A673 (cell line): ENCODE results near the gene CCDC83. TPM values are rescaled to one million over a fixed set of nuclear protein-coding genes. Genes with fewer than 3 reads are reported as not detected.

Source experiments
- BruUV-seq: library from RNA; stranded (reverse); fragments of 400-500 nt; replicated peaks from 2 replicates; lab custom pipeline; 2021; lab: Mats Ljungman, UMichigan
- CTCF ChIA-PET: fragments of 300-600 bp; sonication (Branson Sonifier 250); formaldehyde crosslinking; loops from one replicate; lab custom pipeline; 2022; ENCODE audit warnings: antibody characterized with exemption; lab: Charles Lee
- POLR2A ChIA-PET: fragments of 300-600 bp; sonication (Branson Sonifier 250); formaldehyde crosslinking; loops from one replicate; lab custom pipeline; 2022; ENCODE audit warnings: antibody characterized with exemption; ENCODE audit not compliant: low non-redundant PET; lab: Charles Lee
- DNase-seq: peaks from one replicate; pipeline ENCODE4 v3.0.0-alpha.2; 2015; ENCODE audit warnings: low spot score
- H3K27ac ChIP-seq: fragments of 200-600 bp; sonication (generic); 2 replicates; pipeline ENCODE4 v1.5.1; 2016; ENCODE audit warnings: mixed run types, low read depth, mild to moderate bottlenecking, mixed read lengths, antibody characterized with exemption, low read length; ENCODE audit not compliant: poor library complexity, severe bottlenecking
- H3K27me3 ChIP-seq: fragments of 200-600 bp; sonication (generic); replicated peaks from 2 replicates; pipeline ENCODE4 v1.6.1; 2017; ENCODE audit warnings: mixed run types, low read depth, mild to moderate bottlenecking, mixed read lengths, antibody characterized with exemption, low read length; ENCODE audit not compliant: insufficient read depth, poor library complexity
- H3K36me3 ChIP-seq: fragments of 200-600 bp; sonication (generic); 2 replicates; pipeline ENCODE4 v1.6.1; 2016; ENCODE audit warnings: mixed run types, mild to moderate bottlenecking, mixed read lengths, antibody characterized with exemption, low read length; ENCODE audit not compliant: insufficient read depth, poor library complexity, severe bottlenecking
- H3K4me1 ChIP-seq: fragments of 200-600 bp; sonication (generic); 2 replicates; pipeline ENCODE4 v1.6.1; 2017; ENCODE audit warnings: mixed run types, mild to moderate bottlenecking, mixed read lengths, antibody characterized with exemption, low read length; ENCODE audit not compliant: insufficient read depth, poor library complexity, severe bottlenecking
- H3K4me3 ChIP-seq: fragments of 200-600 bp; sonication (generic); 2 replicates; pipeline ENCODE4 v1.5.1; 2016; ENCODE audit warnings: low read depth, mixed run types, mild to moderate bottlenecking, mixed read lengths, low read length; ENCODE audit not compliant: poor library complexity, severe bottlenecking
- H3K9me3 ChIP-seq: fragments of 200-600 bp; sonication (generic); 2 replicates; pipeline ENCODE4 v1.6.1; 2016; ENCODE audit warnings: mixed run types, low read depth, mild to moderate bottlenecking, mixed read lengths, antibody characterized with exemption, low read length; ENCODE audit not compliant: poor library complexity, severe bottlenecking
- CTCF ChIP-seq: fragments of 300-800, 200-600 bp; sonication (generic); conservative IDR thresholded peaks from 2 replicates; pipeline ENCODE4 v1.5.1; 2017; ENCODE audit warnings: low read depth, mild to moderate bottlenecking, antibody characterized with exemption, low read length, moderate library complexity, mixed read lengths
- EZH2 ChIP-seq: fragments of 200-600 bp; sonication (generic); IDR thresholded peaks from 2 replicates; pipeline ENCODE4 v1.6.1; 2017; ENCODE audit warnings: borderline replicate concordance, low read depth, mild to moderate bottlenecking, mixed read lengths, antibody characterized with exemption, low read length; ENCODE audit not compliant: poor library complexity, severe bottlenecking
- intact Hi-C: fragments of 100-400 bp; cut with micrococcal nuclease; formaldehyde crosslinking; loops from one replicate; pipeline ENCODE4 v1.10.0; 2022; ENCODE audit not compliant: unreplicated experiment
- total RNA-seq: library from RNA; stranded (reverse); gene quantifications from 2 replicates; pipeline ENCODE4 v1.2.3, GENCODE V29; 2021

The CCDC83 gene
- total RNA-seq, 1 experiment from 2014 or later, result not detected

GRCh38 chr11:85967457-85967856 lies 112.3 kb downstream of the CCDC83 start:
- no peak overlapping the region for H3K4me3 ChIP-seq
- H3K9me3 ChIP-seq, result no peaks in the 10 kb centered on the region
- intact Hi-C loops, result no loop called here
- no peak overlapping the region for H3K27ac ChIP-seq
- H3K36me3 ChIP-seq, result peaks cover 16% of the 10 kb centered on the region
- TF ChIP-seq CTCF, result no peak
- no peak for TF ChIP-seq EZH2
- CTCF ChIA-PET, result no interaction called here
- no TSS peak for BruUV-seq
- no peak for DNase-seq
- no peaks in the 10 kb centered on the region for H3K27me3 ChIP-seq
- POLR2A ChIA-PET, result no interaction called here
- peaks cover 15% of the 10 kb centered on the region for H3K4me1 ChIP-seq

Other genes starting within 250 kb of the CCDC83 start
- gene DLG2, start 228.0 kb upstream of the CCDC83 start, total RNA-seq, result 276 and 277 TPM in 2 replicates
- gene TMEM126B, start 226.8 kb upstream of the CCDC83 start, total RNA-seq, result 70.4 and 80.5 TPM in 2 replicates
- gene TMEM126A, start 207.4 kb upstream of the CCDC83 start, total RNA-seq, result 53.8 and 66.0 TPM in 2 replicates
- gene CREBZF, start 190.3 kb upstream of the CCDC83 start, total RNA-seq, result 74.1 and 76.6 TPM in 2 replicates
- 0.41 and 0.66 TPM in 2 replicates for gene CCDC89, start 169.2 kb upstream of the CCDC83 start, total RNA-seq
- 0.59 and 0.77 TPM in 2 replicates for gene SYTL2, start 44.2 kb upstream of the CCDC83 start, total RNA-seq
- gene PICALM, start 213.7 kb downstream of the CCDC83 start, total RNA-seq, result 168 and 174 TPM in 2 replicates